SK-N-SH (cell line): Measurements from ENCODE around the gene DYRK1A. TPM values are rescaled to one million over a fixed set of nuclear protein-coding genes. Genes with fewer than 3 reads are reported as not detected.

ENCODE experiments used
- CTCF ChIA-PET: fragments of 300-600, 350-600 bp; formaldehyde crosslinking; extraction: SDS; loops from one replicate; lab custom pipeline; 2021; lab: Yijun Ruan, JAX
- POLR2A ChIA-PET: fragments of 350-600 bp; sonication (Branson Sonifier 250); formaldehyde crosslinking; extraction: SDS; loops from one replicate; lab custom pipeline; 2020; ENCODE audit warnings: antibody characterized with exemption, inconsistent platforms; lab: Yijun Ruan, JAX
- DNase-seq: peaks from one replicate; pipeline ENCODE4 v3.0.0; 2012
- H2AFZ ChIP-seq: fragments of 200-600 bp; sonication (generic); 2 replicates; pipeline ENCODE4 v1.8.1; 2016; ENCODE audit warnings: antibody characterized with exemption, mild to moderate bottlenecking, low read depth
- H3F3A ChIP-seq: fragments of 200-600 bp; sonication (generic); replicated peaks from 2 replicates; pipeline ENCODE3; 2016; ENCODE audit warnings: antibody characterized with exemption, mild to moderate bottlenecking; ENCODE audit not compliant: insufficient read depth
- H3K27ac ChIP-seq, 2 experiments: fragments of 200-500 bp in 1 of 2; fragments of 200-600 bp in 1 of 2; sonication (Bioruptor generic) in 1 of 2; sonication (generic), shearing (Covaris generic) in 1 of 2; 2 replicates each; pipeline versions ENCODE4 v1.5.1 to v1.6.1; 2014 to 2016; ENCODE audit warnings: low read depth in 2 of 2, inconsistent platforms in 1 of 2, low read length in 1 of 2, mild to moderate bottlenecking in 1 of 2, mixed read lengths in 1 of 2
- H3K27me3 ChIP-seq: fragments of 200-600 bp; sonication (generic), shearing (Covaris generic); 2 replicates; pipeline ENCODE4 v1.6.1; 2016; ENCODE audit warnings: mixed run types; ENCODE audit not compliant: insufficient read depth
- H3K36me3 ChIP-seq, 2 experiments: fragments of 200-500 bp in 1 of 2; fragments of 200-600 bp in 1 of 2; sonication (Bioruptor generic) in 1 of 2; sonication (generic) in 1 of 2; replicated peaks in 1 of 2; 2 replicates each; pipeline versions ENCODE3 to v1.5.1; 2014 to 2016; ENCODE audit warnings: low read length in 1 of 2, mild to moderate bottlenecking in 1 of 2; ENCODE audit not compliant: insufficient read depth in 2 of 2, control insufficient read depth in 1 of 2
- H3K4me1 ChIP-seq, 2 experiments: fragments of 200-500 bp in 1 of 2; fragments of 200-600 bp in 1 of 2; sonication (Bioruptor generic) in 1 of 2; sonication (generic), shearing (Covaris generic) in 1 of 2; 2 replicates each; pipeline versions ENCODE4 v1.5.1 to v1.6.1; 2014 to 2016; ENCODE audit warnings: low read depth in 1 of 2, low read length in 1 of 2, mixed run types in 1 of 2; ENCODE audit not compliant: insufficient read depth in 2 of 2, control insufficient read depth in 1 of 2
- H3K4me2 ChIP-seq: fragments of 200-600 bp; sonication (generic), shearing (Covaris generic); 2 replicates; pipeline ENCODE4 v1.6.1; 2017; ENCODE audit warnings: mixed run types
- H3K4me3 ChIP-seq, 2 experiments: fragments of 200-500 bp in 1 of 2; fragments of 200-600 bp in 1 of 2; sonication (Bioruptor generic) in 1 of 2; sonication (generic), shearing (Covaris generic) in 1 of 2; 2 replicates each; pipeline versions ENCODE4 v1.5.1 to v1.8.1; 2014 to 2016; ENCODE audit warnings: low read depth in 2 of 2, inconsistent platforms in 1 of 2, low read length in 1 of 2, mild to moderate bottlenecking in 1 of 2, mixed read lengths in 1 of 2, moderate library complexity in 1 of 2
- H3K79me2 ChIP-seq: fragments of 200-600 bp; sonication (generic); 2 replicates; pipeline ENCODE4 v1.8.1; 2017; ENCODE audit warnings: mild to moderate bottlenecking; ENCODE audit not compliant: insufficient read depth
- H3K9ac ChIP-seq: fragments of 200-600 bp; sonication (generic); 2 replicates; pipeline ENCODE4 v1.6.1; 2017; ENCODE audit warnings: mixed run types
- H3K9me2 ChIP-seq: fragments of 200-600 bp; sonication (generic); 2 replicates; pipeline ENCODE4 v1.6.1; 2017; ENCODE audit warnings: mixed run types
- H3K9me3 ChIP-seq: fragments of 200-600 bp; sonication (generic); 2 replicates; pipeline ENCODE4 v1.6.1; 2017; ENCODE audit warnings: mixed run types, mild to moderate bottlenecking, moderate library complexity
- H4K20me1 ChIP-seq: fragments of 200-600 bp; sonication (generic); 2 replicates; pipeline ENCODE4 v1.6.1; 2017; ENCODE audit warnings: mild to moderate bottlenecking, mixed run types; ENCODE audit not compliant: insufficient read depth
- CHD2 ChIP-seq: fragments of 150-350 bp; IDR thresholded peaks from 2 replicates; pipeline ENCODE4 v1.6.1; 2018; ENCODE audit warnings: low read length; ENCODE audit not compliant: partially characterized antibody
- ELF1 ChIP-seq: IDR thresholded peaks from 2 replicates; pipeline ENCODE4 v1.4.0; 2012
- EP300 ChIP-seq, 2 experiments: IDR thresholded peaks; 2 replicates each; pipeline versions ENCODE4 v1.4.0 to v1.6.1; 2012; ENCODE audit warnings: borderline replicate concordance in 1 of 2, low read depth in 1 of 2, low read length in 1 of 2
- FOSL2 ChIP-seq: IDR thresholded peaks from 2 replicates; pipeline ENCODE4 v1.4.0; 2012; ENCODE audit warnings: low read depth, mild to moderate bottlenecking, moderate library complexity, borderline replicate concordance
- FOXJ3 ChIP-seq: sonication (generic); formaldehyde crosslinking; IDR thresholded peaks from 2 replicates; pipeline ENCODE4 v1.5.1; 2020; ENCODE audit warnings: mild to moderate bottlenecking, missing genetic modification reagents
- GABPA ChIP-seq: IDR thresholded peaks from 2 replicates; pipeline ENCODE4 v1.4.0; 2012; ENCODE audit warnings: low read depth, mild to moderate bottlenecking
- JUND ChIP-seq: IDR thresholded peaks from 2 replicates; pipeline ENCODE4 v1.4.0; 2012
- MEF2A ChIP-seq: IDR thresholded peaks from 2 replicates; pipeline ENCODE4 v1.4.0; 2012; ENCODE audit warnings: low read depth, borderline replicate concordance
- MXI1 ChIP-seq: IDR thresholded peaks from 2 replicates; pipeline ENCODE4 v1.6.1; 2012; ENCODE audit warnings: mild to moderate bottlenecking, low read depth, low read length, improper control_type of control experiment
- NFIC ChIP-seq: IDR thresholded peaks from 2 replicates; pipeline ENCODE4 v1.4.0; 2012; ENCODE audit warnings: borderline replicate concordance
- RCOR1 ChIP-seq: fragments of 150-350 bp; IDR thresholded peaks from 2 replicates; pipeline ENCODE4 v1.6.1; 2017; ENCODE audit warnings: antibody characterized with exemption, low read length
- RFX5 ChIP-seq: IDR thresholded peaks from 2 replicates; pipeline ENCODE4 v1.6.1; 2012; ENCODE audit warnings: mild to moderate bottlenecking, improper control_type of control experiment, low read length
- RXRA ChIP-seq: IDR thresholded peaks from 2 replicates; pipeline ENCODE4 v1.4.0; 2012; ENCODE audit warnings: low read depth, mild to moderate bottlenecking, borderline replicate concordance
- SIN3A ChIP-seq: IDR thresholded peaks from 2 replicates; pipeline ENCODE4 v1.6.1; 2012; ENCODE audit warnings: low read depth, mild to moderate bottlenecking, low read length, moderate library complexity, borderline replicate concordance
- SMC3 ChIP-seq: IDR thresholded peaks from 2 replicates; pipeline ENCODE4 v1.6.1; 2012; ENCODE audit warnings: low read depth, low read length, improper control_type of control experiment
- TCF12 ChIP-seq: IDR thresholded peaks from 2 replicates; pipeline ENCODE4 v1.4.0; 2012
- TEAD4 ChIP-seq: IDR thresholded peaks from 2 replicates; pipeline ENCODE4 v1.4.0; 2012; ENCODE audit warnings: mild to moderate bottlenecking, borderline replicate concordance; ENCODE audit not compliant: insufficient read depth
- YY1 ChIP-seq: IDR thresholded peaks from 2 replicates; pipeline ENCODE4 v1.4.0; 2012; ENCODE audit warnings: low read depth, mild to moderate bottlenecking
- WGBS: methylation state at CpG from one replicate; pipeline ENCODE4 v1.1.6; 2017; ENCODE audit warnings: low lambda C conversion rate; 5-methylcytosine and 5-hydroxymethylcytosine counted together
- polyA plus RNA-seq, 3 experiments: library from polyadenylated mRNA; depleted of rRNA; stranded (reverse); fragments of >200 nt; gene quantifications; 2 replicates each; pipeline ENCODE4 v1.2.3, GENCODE V29; 2012
- TF ChIP-seq, protein P1 (sequence below): IDR thresholded peaks from 2 replicates; pipeline ENCODE4 v1.4.0; 2012; ENCODE audit warnings: low read depth, borderline replicate concordance
- TF ChIP-seq, protein P2 (sequence below): IDR thresholded peaks from 2 replicates; pipeline ENCODE4; 2012
- TF ChIP-seq, protein P3 (sequence below): IDR thresholded peaks from 2 replicates; pipeline ENCODE4 v1.4.0; 2012; ENCODE audit warnings: low read depth
- TF ChIP-seq, protein P4 (sequence below): IDR thresholded peaks from 2 replicates; pipeline ENCODE4 v1.6.1; 2012; ENCODE audit warnings: mild to moderate bottlenecking, low read depth, low read length, moderate library complexity
- TF ChIP-seq, protein P5 (sequence below): fragments of 200-600 bp; sonication (generic); IDR thresholded peaks from 2 replicates; pipeline ENCODE4 v1.6.1; 2017; ENCODE audit warnings: antibody characterized with exemption, mild to moderate bottlenecking, moderate library complexity

DYRK1A gene
- polyA plus RNA-seq, 1 of the 3 experiments (the other 2 are of a cell fraction) = 19.3 TPM

DNA sequence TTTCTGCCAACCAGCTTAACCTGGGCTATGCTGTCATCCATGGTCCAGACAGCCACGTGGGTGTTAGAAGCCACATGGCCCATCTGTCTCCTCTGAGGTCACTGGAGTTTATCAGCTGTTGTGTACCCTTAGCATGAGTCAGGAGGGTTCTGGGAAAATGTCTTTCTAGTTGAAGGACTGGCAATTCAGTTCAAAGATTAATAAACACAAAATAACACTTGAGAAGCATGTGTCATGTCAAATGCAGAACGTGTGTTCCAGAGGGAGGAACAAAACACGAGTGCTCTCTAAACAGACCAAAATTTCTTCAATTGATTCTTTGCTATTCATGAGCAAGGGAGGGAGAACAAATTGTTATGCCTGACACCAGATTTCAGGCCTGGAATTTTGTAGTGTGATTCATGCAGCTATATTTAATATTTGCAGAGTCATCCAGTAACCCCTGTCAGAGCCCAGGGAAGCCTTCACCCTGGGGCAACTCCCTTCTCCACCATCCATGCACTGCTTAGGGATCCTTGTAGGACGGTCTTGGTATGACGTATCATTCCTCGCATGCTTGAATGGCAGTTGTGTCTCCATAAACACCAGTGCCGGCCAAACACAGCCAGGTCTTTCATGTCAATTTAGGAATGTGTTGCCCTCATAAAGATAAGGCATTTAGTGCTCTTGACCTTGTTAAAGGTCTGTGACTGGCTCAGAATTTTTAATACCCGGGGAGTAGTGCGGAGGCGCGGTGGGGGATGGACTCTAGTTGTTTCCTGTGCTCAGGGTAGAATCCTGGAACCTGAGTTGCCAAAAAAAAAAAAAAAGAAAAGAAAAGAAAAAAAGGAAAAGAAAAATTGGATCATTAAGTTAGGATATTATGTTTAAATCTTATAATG, 27.7 kb upstream of the DYRK1A start:
- no peaks in the 10 kb centered on the region for H3K9me3 ChIP-seq
- POLR2A ChIA-PET = interaction anchor here (0.6 to 2.5 kb wide), 5 partner anchors 34 to 225 kb away, joined by 3 to 10 read pairs (median 4); partner anchors contain the start of gene VPS26C
- H3K27ac ChIP-seq = peak overlapping the region; percentile 87 to 92
- H2AFZ ChIP-seq = peak overlapping the region; percentile 73
- H3F3A ChIP-seq = peaks cover 42% of the 10 kb centered on the region
- peak; percentile 74; the same call in 1 of the 2 replicates for TF ChIP-seq FOSL2
- TF ChIP-seq RXRA = peak; percentile 75
- peak; percentile 45 for TF ChIP-seq JUND
- TF ChIP-seq, protein P1, sequence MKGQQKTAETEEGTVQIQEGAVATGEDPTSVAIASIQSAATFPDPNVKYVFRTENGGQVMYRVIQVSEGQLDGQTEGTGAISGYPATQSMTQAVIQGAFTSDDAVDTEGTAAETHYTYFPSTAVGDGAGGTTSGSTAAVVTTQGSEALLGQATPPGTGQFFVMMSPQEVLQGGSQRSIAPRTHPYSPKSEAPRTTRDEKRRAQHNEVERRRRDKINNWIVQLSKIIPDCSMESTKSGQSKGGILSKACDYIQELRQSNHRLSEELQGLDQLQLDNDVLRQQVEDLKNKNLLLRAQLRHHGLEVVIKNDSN = peak; percentile 56; the same call in 1 of the 2 replicates
- TF ChIP-seq, protein P2, sequence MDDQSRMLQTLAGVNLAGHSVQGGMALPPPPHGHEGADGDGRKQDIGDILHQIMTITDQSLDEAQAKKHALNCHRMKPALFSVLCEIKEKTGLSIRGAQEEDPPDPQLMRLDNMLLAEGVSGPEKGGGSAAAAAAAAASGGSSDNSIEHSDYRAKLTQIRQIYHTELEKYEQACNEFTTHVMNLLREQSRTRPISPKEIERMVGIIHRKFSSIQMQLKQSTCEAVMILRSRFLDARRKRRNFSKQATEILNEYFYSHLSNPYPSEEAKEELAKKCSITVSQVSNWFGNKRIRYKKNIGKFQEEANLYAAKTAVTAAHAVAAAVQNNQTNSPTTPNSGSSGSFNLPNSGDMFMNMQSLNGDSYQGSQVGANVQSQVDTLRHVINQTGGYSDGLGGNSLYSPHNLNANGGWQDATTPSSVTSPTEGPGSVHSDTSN = peak; percentile 77
- TF ChIP-seq ELF1 = no peak
- TF ChIP-seq RFX5 = no peak; the same call in 1 of the 2 replicates
- TF ChIP-seq TEAD4 = peak; percentile 75
- TF ChIP-seq SIN3A = peak; percentile 74; the same call in 1 of the 2 replicates
- peak; percentile 98 for TF ChIP-seq MXI1
- TF ChIP-seq, protein P3, sequence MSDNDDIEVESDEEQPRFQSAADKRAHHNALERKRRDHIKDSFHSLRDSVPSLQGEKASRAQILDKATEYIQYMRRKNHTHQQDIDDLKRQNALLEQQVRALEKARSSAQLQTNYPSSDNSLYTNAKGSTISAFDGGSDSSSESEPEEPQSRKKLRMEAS = peak; percentile 87
- TF ChIP-seq, protein P4, sequence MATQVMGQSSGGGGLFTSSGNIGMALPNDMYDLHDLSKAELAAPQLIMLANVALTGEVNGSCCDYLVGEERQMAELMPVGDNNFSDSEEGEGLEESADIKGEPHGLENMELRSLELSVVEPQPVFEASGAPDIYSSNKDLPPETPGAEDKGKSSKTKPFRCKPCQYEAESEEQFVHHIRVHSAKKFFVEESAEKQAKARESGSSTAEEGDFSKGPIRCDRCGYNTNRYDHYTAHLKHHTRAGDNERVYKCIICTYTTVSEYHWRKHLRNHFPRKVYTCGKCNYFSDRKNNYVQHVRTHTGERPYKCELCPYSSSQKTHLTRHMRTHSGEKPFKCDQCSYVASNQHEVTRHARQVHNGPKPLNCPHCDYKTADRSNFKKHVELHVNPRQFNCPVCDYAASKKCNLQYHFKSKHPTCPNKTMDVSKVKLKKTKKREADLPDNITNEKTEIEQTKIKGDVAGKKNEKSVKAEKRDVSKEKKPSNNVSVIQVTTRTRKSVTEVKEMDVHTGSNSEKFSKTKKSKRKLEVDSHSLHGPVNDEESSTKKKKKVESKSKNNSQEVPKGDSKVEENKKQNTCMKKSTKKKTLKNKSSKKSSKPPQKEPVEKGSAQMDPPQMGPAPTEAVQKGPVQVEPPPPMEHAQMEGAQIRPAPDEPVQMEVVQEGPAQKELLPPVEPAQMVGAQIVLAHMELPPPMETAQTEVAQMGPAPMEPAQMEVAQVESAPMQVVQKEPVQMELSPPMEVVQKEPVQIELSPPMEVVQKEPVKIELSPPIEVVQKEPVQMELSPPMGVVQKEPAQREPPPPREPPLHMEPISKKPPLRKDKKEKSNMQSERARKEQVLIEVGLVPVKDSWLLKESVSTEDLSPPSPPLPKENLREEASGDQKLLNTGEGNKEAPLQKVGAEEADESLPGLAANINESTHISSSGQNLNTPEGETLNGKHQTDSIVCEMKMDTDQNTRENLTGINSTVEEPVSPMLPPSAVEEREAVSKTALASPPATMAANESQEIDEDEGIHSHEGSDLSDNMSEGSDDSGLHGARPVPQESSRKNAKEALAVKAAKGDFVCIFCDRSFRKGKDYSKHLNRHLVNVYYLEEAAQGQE = 0 out of 2 replicates have a peak, but pooled peaks have one; percentile 51
- TF ChIP-seq, protein P5, sequence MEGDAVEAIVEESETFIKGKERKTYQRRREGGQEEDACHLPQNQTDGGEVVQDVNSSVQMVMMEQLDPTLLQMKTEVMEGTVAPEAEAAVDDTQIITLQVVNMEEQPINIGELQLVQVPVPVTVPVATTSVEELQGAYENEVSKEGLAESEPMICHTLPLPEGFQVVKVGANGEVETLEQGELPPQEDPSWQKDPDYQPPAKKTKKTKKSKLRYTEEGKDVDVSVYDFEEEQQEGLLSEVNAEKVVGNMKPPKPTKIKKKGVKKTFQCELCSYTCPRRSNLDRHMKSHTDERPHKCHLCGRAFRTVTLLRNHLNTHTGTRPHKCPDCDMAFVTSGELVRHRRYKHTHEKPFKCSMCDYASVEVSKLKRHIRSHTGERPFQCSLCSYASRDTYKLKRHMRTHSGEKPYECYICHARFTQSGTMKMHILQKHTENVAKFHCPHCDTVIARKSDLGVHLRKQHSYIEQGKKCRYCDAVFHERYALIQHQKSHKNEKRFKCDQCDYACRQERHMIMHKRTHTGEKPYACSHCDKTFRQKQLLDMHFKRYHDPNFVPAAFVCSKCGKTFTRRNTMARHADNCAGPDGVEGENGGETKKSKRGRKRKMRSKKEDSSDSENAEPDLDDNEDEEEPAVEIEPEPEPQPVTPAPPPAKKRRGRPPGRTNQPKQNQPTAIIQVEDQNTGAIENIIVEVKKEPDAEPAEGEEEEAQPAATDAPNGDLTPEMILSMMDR = no peak
- peak; percentile 34 for TF ChIP-seq CHD2
- peak; percentile 10; the same call in 1 of the 2 replicates for TF ChIP-seq FOXJ3 (CRISPR knock-in tag)
- peak; percentile 41 to 59; a peak in 3 of 4 replicates for TF ChIP-seq EP300 (IDR thresholded peaks at IDR 0.05; ENCODE audit: borderline replicate concordance in 1 of 2, low read depth in 1 of 2, low read length in 1 of 2)
- 0 out of 2 replicates have a peak, but pooled peaks have one; percentile 45 for TF ChIP-seq YY1
- TF ChIP-seq TCF12 = peak; percentile 76
- peak; percentile 96 for TF ChIP-seq MEF2A
- TF ChIP-seq GABPA = no peak
- TF ChIP-seq NFIC = no peak
- peak; percentile 61; the same call in 1 of the 2 replicates for TF ChIP-seq RCOR1
- TF ChIP-seq SMC3 = no peak
- no peaks in the 10 kb centered on the region for H3K36me3 ChIP-seq
- H3K9me2 ChIP-seq = no peaks in the 10 kb centered on the region
- H3K4me2 ChIP-seq = peak overlapping the region; percentile 57
- H3K9ac ChIP-seq = peak overlapping the region; percentile 54; the same call in 1 of the 2 replicates
- H4K20me1 ChIP-seq = no peaks in the 10 kb centered on the region
- H3K79me2 ChIP-seq = no peaks in the 10 kb centered on the region
- CTCF ChIA-PET = interaction anchor here (0.8 to 1.1 kb wide), 3 partner anchors 37 to 96 kb away, joined by 3 read pairs; no protein-coding TSS in a partner anchor
- 4% methylated on average over 11 of the region's 11 CpGs for WGBS
- peaks cover 30% of the 10 kb centered on the region in 2 experiments for H3K4me1 ChIP-seq
- peak overlapping the region; percentile 21 to 28; a peak in 2 of 4 replicates for H3K4me3 ChIP-seq
- peak; percentile 54 for DNase-seq
- no peaks in the 10 kb centered on the region for H3K27me3 ChIP-seq
